OCI-LY7 (cell line): ENCODE results near the gene GALM.

ENCODE experiments used
- CTCF ChIP-seq: fragments of 200-600 bp; sonication (generic); conservative IDR thresholded peaks from 2 replicates; pipeline ENCODE4 v1.5.1; 2014; ENCODE audit warnings: mild to moderate bottlenecking, antibody characterized with exemption, low read length, moderate library complexity, mixed read lengths
- EZH2phosphoT487 ChIP-seq: fragments of 200-600 bp; sonication (generic); IDR thresholded peaks from 2 replicates; pipeline ENCODE4 v1.6.1; 2018; ENCODE audit warnings: low read depth, borderline replicate concordance, mild to moderate bottlenecking, mixed run types, antibody characterized with exemption, low read length, moderate library complexity, mixed read lengths

GRCh38 chr2:38778687-38779082 is 112.8 kb downstream of the GALM start:
- TF ChIP-seq CTCF, result 0 out of 2 replicates have a peak, but pooled peaks have one; percentile 4
- TF ChIP-seq EZH2phosphoT487, result no peak
